ENCODE measurements around the gene MUC2. TPM values are rescaled to one million over a fixed set of nuclear protein-coding genes. Genes with fewer than 3 reads are reported as not detected.

MUC2 gene
- total RNA-seq, 1 experiment from 2014 or later = 0.47 TPM

- Histone ChIP-seq H3K27me3 (ENCODE audit: insufficient read depth, low read length) (no peaks in the 10 kb centered on the region), H3K9me2 (ENCODE audit: insufficient read depth) (no peaks in the 10 kb centered on the region), H3K9ac (ENCODE audit: low read length) (no peak overlapping the region), H4K20me1 (ENCODE audit: insufficient read depth) (no peaks in the 10 kb centered on the region), H3K4me2 (ENCODE audit: low read length) (no peak overlapping the region), H2AFZ (ENCODE audit: low read depth, low read length, poor library complexity, severe bottlenecking) (no peak overlapping the region), H3K4me1 (ENCODE audit: control insufficient read depth in 1 of 2, insufficient read depth in 2 of 2, low read length in 2 of 2) (no peaks in the 10 kb centered on the region), H3K4me3 (replicated peaks in 1 of 2; ENCODE audit: low read depth in 1 of 2, low read length in 2 of 2) (no peak overlapping the region), H3K79me2 (ENCODE audit: insufficient read depth, low read length) (no peaks in the 10 kb centered on the region), H3K36me3 (ENCODE audit: control insufficient read depth in 1 of 2, insufficient read depth in 2 of 2, low read length in 2 of 2) (no peaks in the 10 kb centered on the region), H3K27ac (ENCODE audit: low read depth, low read length) (no peak overlapping the region), H3K9me3 (ENCODE audit: control insufficient read depth in 1 of 2, insufficient read depth in 1 of 2, low read depth in 1 of 2, low read length in 2 of 2) (no peaks in the 10 kb centered on the region)
- POLR2A ChIA-PET = no interaction called here
- no peak for TF ChIP-seq POLR2AphosphoS5 (IDR thresholded peaks at IDR 0.05; ENCODE audit: low read depth, low read length)
- TF ChIP-seq ZNF274 (IDR thresholded peaks at IDR 0.05; ENCODE audit: low read depth, low read length) = no peak
- no peak for TF ChIP-seq ZFX (IDR thresholded peaks at IDR 0.05)
- intact Hi-C loops (cut with micrococcal nuclease) = no loop called here
- BruUV-seq (replicated peaks) = no TSS peak
- ATAC-seq = no peak
- CTCF ChIA-PET = interaction anchor here (1.0 kb wide), 1 partner anchor 13 kb away, joined by 3 read pairs; no protein-coding TSS in a partner anchor
- DNase-seq (ENCODE audit: low read depth, low spot score) = no peak
- RAD21 ChIA-PET (ENCODE audit: low non-redundant PET in 1 of 2, low total read pairs in 2 of 2, uncharacterized antibody in 2 of 2, unreplicated experiment in 2 of 2) = no interaction called here
These were observed 36.3 kb upstream of the MUC2 start for GRCh38 chr11:1038361-1038760.

- Histone ChIP-seq H3K9ac (ENCODE audit: low read length) (no peak overlapping the region), H3K36me3 (ENCODE audit: control insufficient read depth in 1 of 2, insufficient read depth in 2 of 2, low read length in 2 of 2) (no peaks in the 10 kb centered on the region), H3K79me2 (ENCODE audit: insufficient read depth, low read length) (no peaks in the 10 kb centered on the region), H3K27me3 (ENCODE audit: insufficient read depth, low read length) (no peaks in the 10 kb centered on the region), H3K4me2 (ENCODE audit: low read length) (no peak overlapping the region), H3K27ac (ENCODE audit: low read depth, low read length) (no peak overlapping the region), H3K9me3 (ENCODE audit: control insufficient read depth in 1 of 2, insufficient read depth in 1 of 2, low read depth in 1 of 2, low read length in 2 of 2) (no peaks in the 10 kb centered on the region), H3K4me3 (replicated peaks in 1 of 2; ENCODE audit: low read depth in 1 of 2, low read length in 2 of 2) (no peak overlapping the region), H3K4me1 (ENCODE audit: control insufficient read depth in 1 of 2, insufficient read depth in 2 of 2, low read length in 2 of 2) (no peaks in the 10 kb centered on the region), H3K9me2 (ENCODE audit: insufficient read depth) (no peaks in the 10 kb centered on the region), H4K20me1 (ENCODE audit: insufficient read depth) (no peaks in the 10 kb centered on the region), H2AFZ (ENCODE audit: low read depth, low read length, poor library complexity, severe bottlenecking) (no peak overlapping the region)
- RAD21 ChIA-PET (ENCODE audit: low non-redundant PET in 1 of 2, low total read pairs in 2 of 2, uncharacterized antibody in 2 of 2, unreplicated experiment in 2 of 2) = no interaction called here
- intact Hi-C loops (cut with micrococcal nuclease) = no loop called here
- BruUV-seq (replicated peaks) = no TSS peak
- CTCF ChIA-PET = interaction anchor here (1.0 kb wide), 1 partner anchor 12 kb away, joined by 3 read pairs; no protein-coding TSS in a partner anchor
- DNase-seq (ENCODE audit: low read depth, low spot score) = no peak
- POLR2A ChIA-PET = no interaction called here
- no peak for ATAC-seq
- TF ChIP-seq ZBTB33 (IDR thresholded peaks at IDR 0.05; ENCODE audit: extremely low read depth, insufficient replicate concordance, low read length) (no peak), ELF1 (IDR thresholded peaks at IDR 0.05; ENCODE audit: borderline replicate concordance, low read depth) (no peak), YY1 (IDR thresholded peaks at IDR 0.05; ENCODE audit: extremely low read depth, insufficient replicate concordance, low read depth, low read length) (no peak), CEBPB (IDR thresholded peaks at IDR 0.05; ENCODE audit: low read depth) (no peak), ZNF274 (IDR thresholded peaks at IDR 0.05; ENCODE audit: low read depth, low read length) (no peak), SRF (IDR thresholded peaks at IDR 0.05; ENCODE audit: low read depth) (no peak), REST (IDR thresholded peaks at IDR 0.05; ENCODE audit: low read depth) (no peak), FOSL1 (IDR thresholded peaks at IDR 0.05; ENCODE audit: low read depth) (no peak), SP1 (IDR thresholded peaks at IDR 0.05; ENCODE audit: low read depth) (no peak), POLR2A (IDR thresholded peaks at IDR 0.05; ENCODE audit: borderline replicate concordance, extremely low read depth, insufficient read depth, insufficient read length) (no peak), EZH2 (IDR thresholded peaks at IDR 0.05) (no peak), SIN3A (IDR thresholded peaks at IDR 0.05; ENCODE audit: low read depth) (no peak), ZFX (IDR thresholded peaks at IDR 0.05) (no peak), TCF7L2 (IDR thresholded peaks at IDR 0.05; ENCODE audit: borderline replicate concordance, extremely low read depth, insufficient read depth, insufficient read length) (no peak), RAD21 (IDR thresholded peaks at IDR 0.05; ENCODE audit: low read depth) (no peak), EZH2phosphoT487 (IDR thresholded peaks at IDR 0.05; ENCODE audit: borderline replicate concordance) (no peak), EGR1 (IDR thresholded peaks at IDR 0.05; ENCODE audit: low read depth) (no peak)
These were observed 35.8 kb upstream of the MUC2 start for GRCh38 chr11:1038921-1039320.
